ENCODE data around the gene DDX39B.

DNA sequence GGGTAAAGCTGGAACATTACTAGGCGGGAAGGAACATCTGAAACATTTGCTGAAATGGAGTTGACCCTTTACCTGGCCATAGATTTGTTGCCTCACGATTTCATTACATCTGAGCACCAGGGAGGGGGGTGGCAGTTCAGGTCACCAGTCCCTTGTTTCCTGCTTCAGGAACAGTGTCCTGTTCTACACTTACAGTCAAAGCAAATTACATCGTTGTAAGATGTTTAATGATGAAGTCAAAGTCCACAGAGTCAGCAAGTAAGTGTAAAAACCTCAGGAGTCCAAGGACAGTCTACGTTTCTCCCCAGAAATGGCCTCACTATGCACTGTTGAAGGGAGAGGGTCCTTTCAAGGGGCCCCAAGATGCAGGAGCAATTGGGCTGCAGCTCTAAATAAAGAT, 52.7 kb downstream of the DDX39B start:
- TF ChIP-seq, protein P1, sequence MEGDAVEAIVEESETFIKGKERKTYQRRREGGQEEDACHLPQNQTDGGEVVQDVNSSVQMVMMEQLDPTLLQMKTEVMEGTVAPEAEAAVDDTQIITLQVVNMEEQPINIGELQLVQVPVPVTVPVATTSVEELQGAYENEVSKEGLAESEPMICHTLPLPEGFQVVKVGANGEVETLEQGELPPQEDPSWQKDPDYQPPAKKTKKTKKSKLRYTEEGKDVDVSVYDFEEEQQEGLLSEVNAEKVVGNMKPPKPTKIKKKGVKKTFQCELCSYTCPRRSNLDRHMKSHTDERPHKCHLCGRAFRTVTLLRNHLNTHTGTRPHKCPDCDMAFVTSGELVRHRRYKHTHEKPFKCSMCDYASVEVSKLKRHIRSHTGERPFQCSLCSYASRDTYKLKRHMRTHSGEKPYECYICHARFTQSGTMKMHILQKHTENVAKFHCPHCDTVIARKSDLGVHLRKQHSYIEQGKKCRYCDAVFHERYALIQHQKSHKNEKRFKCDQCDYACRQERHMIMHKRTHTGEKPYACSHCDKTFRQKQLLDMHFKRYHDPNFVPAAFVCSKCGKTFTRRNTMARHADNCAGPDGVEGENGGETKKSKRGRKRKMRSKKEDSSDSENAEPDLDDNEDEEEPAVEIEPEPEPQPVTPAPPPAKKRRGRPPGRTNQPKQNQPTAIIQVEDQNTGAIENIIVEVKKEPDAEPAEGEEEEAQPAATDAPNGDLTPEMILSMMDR (IDR thresholded peaks at IDR 0.05; ENCODE audit: low read depth, low read length), result no peak
- TF ChIP-seq POLR2A (IDR thresholded peaks at IDR 0.05; ENCODE audit: extremely low read depth, insufficient read length) (no peak), MYC (IDR thresholded peaks at IDR 0.05; ENCODE audit: low read depth, low read length) (no peak)
- TF ChIP-seq, protein P2, sequence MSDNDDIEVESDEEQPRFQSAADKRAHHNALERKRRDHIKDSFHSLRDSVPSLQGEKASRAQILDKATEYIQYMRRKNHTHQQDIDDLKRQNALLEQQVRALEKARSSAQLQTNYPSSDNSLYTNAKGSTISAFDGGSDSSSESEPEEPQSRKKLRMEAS (IDR thresholded peaks at IDR 0.05; ENCODE audit: low read depth, low read length), result no peak

Measured in NB4 (cell line).